SK-N-SH (cell line): ENCODE measurements around the gene CCKAR. TPM values are rescaled to one million over a fixed set of nuclear protein-coding genes. Genes with fewer than 3 reads are reported as not detected.

Source experiments
- CTCF ChIA-PET: fragments of 300-600, 350-600 bp; formaldehyde crosslinking; extraction: SDS; loops from one replicate; lab custom pipeline; 2021; lab: Yijun Ruan, JAX
- POLR2A ChIA-PET: fragments of 350-600 bp; sonication (Branson Sonifier 250); formaldehyde crosslinking; extraction: SDS; loops from one replicate; lab custom pipeline; 2020; ENCODE audit warnings: antibody characterized with exemption, inconsistent platforms; lab: Yijun Ruan, JAX
- DNase-seq: peaks from one replicate; pipeline ENCODE4 v3.0.0; 2012
- H2AFZ ChIP-seq: fragments of 200-600 bp; sonication (generic); 2 replicates; pipeline ENCODE4 v1.8.1; 2016; ENCODE audit warnings: antibody characterized with exemption, mild to moderate bottlenecking, low read depth
- H3F3A ChIP-seq: fragments of 200-600 bp; sonication (generic); replicated peaks from 2 replicates; pipeline ENCODE3; 2016; ENCODE audit warnings: antibody characterized with exemption, mild to moderate bottlenecking; ENCODE audit not compliant: insufficient read depth
- H3K27ac ChIP-seq, 2 experiments: fragments of 200-500 bp in 1 of 2; fragments of 200-600 bp in 1 of 2; sonication (Bioruptor generic) in 1 of 2; sonication (generic), shearing (Covaris generic) in 1 of 2; 2 replicates each; pipeline versions ENCODE4 v1.5.1 to v1.6.1; 2014 to 2016; ENCODE audit warnings: low read depth in 2 of 2, inconsistent platforms in 1 of 2, low read length in 1 of 2, mild to moderate bottlenecking in 1 of 2, mixed read lengths in 1 of 2
- H3K27me3 ChIP-seq: fragments of 200-600 bp; sonication (generic), shearing (Covaris generic); 2 replicates; pipeline ENCODE4 v1.6.1; 2016; ENCODE audit warnings: mixed run types; ENCODE audit not compliant: insufficient read depth
- H3K36me3 ChIP-seq, 2 experiments: fragments of 200-500 bp in 1 of 2; fragments of 200-600 bp in 1 of 2; sonication (Bioruptor generic) in 1 of 2; sonication (generic) in 1 of 2; replicated peaks in 1 of 2; 2 replicates each; pipeline versions ENCODE3 to v1.5.1; 2014 to 2016; ENCODE audit warnings: low read length in 1 of 2, mild to moderate bottlenecking in 1 of 2; ENCODE audit not compliant: insufficient read depth in 2 of 2, control insufficient read depth in 1 of 2
- H3K4me1 ChIP-seq, 2 experiments: fragments of 200-500 bp in 1 of 2; fragments of 200-600 bp in 1 of 2; sonication (Bioruptor generic) in 1 of 2; sonication (generic), shearing (Covaris generic) in 1 of 2; 2 replicates each; pipeline versions ENCODE4 v1.5.1 to v1.6.1; 2014 to 2016; ENCODE audit warnings: low read depth in 1 of 2, low read length in 1 of 2, mixed run types in 1 of 2; ENCODE audit not compliant: insufficient read depth in 2 of 2, control insufficient read depth in 1 of 2
- H3K4me2 ChIP-seq: fragments of 200-600 bp; sonication (generic), shearing (Covaris generic); 2 replicates; pipeline ENCODE4 v1.6.1; 2017; ENCODE audit warnings: mixed run types
- H3K4me3 ChIP-seq, 2 experiments: fragments of 200-500 bp in 1 of 2; fragments of 200-600 bp in 1 of 2; sonication (Bioruptor generic) in 1 of 2; sonication (generic), shearing (Covaris generic) in 1 of 2; 2 replicates each; pipeline versions ENCODE4 v1.5.1 to v1.8.1; 2014 to 2016; ENCODE audit warnings: low read depth in 2 of 2, inconsistent platforms in 1 of 2, low read length in 1 of 2, mild to moderate bottlenecking in 1 of 2, mixed read lengths in 1 of 2, moderate library complexity in 1 of 2
- H3K79me2 ChIP-seq: fragments of 200-600 bp; sonication (generic); 2 replicates; pipeline ENCODE4 v1.8.1; 2017; ENCODE audit warnings: mild to moderate bottlenecking; ENCODE audit not compliant: insufficient read depth
- H3K9ac ChIP-seq: fragments of 200-600 bp; sonication (generic); 2 replicates; pipeline ENCODE4 v1.6.1; 2017; ENCODE audit warnings: mixed run types
- H3K9me2 ChIP-seq: fragments of 200-600 bp; sonication (generic); 2 replicates; pipeline ENCODE4 v1.6.1; 2017; ENCODE audit warnings: mixed run types
- H3K9me3 ChIP-seq: fragments of 200-600 bp; sonication (generic); 2 replicates; pipeline ENCODE4 v1.6.1; 2017; ENCODE audit warnings: mixed run types, mild to moderate bottlenecking, moderate library complexity
- H4K20me1 ChIP-seq: fragments of 200-600 bp; sonication (generic); 2 replicates; pipeline ENCODE4 v1.6.1; 2017; ENCODE audit warnings: mild to moderate bottlenecking, mixed run types; ENCODE audit not compliant: insufficient read depth
- CHD2 ChIP-seq: fragments of 150-350 bp; IDR thresholded peaks from 2 replicates; pipeline ENCODE4 v1.6.1; 2018; ENCODE audit warnings: low read length; ENCODE audit not compliant: partially characterized antibody
- EZH2phosphoT487 ChIP-seq: fragments of 200-600 bp; sonication (generic); IDR thresholded peaks from 2 replicates; pipeline ENCODE4 v1.6.1; 2017; ENCODE audit warnings: low read depth, mixed run types, mild to moderate bottlenecking, antibody characterized with exemption, moderate library complexity, borderline replicate concordance
- FOXM1 ChIP-seq: IDR thresholded peaks from 2 replicates; pipeline ENCODE4 v1.4.0; 2012; ENCODE audit warnings: low read depth, mild to moderate bottlenecking
- GABPA ChIP-seq: IDR thresholded peaks from 2 replicates; pipeline ENCODE4 v1.4.0; 2012; ENCODE audit warnings: low read depth, mild to moderate bottlenecking
- GATA2 ChIP-seq: sonication (generic); formaldehyde crosslinking; IDR thresholded peaks from 2 replicates; pipeline ENCODE4 v1.5.0; 2020; ENCODE audit warnings: mild to moderate bottlenecking, missing genetic modification reagents
- MAX ChIP-seq: IDR thresholded peaks from 2 replicates; pipeline ENCODE4 v1.4.0; 2012; ENCODE audit warnings: low read depth
- NRF1 ChIP-seq: IDR thresholded peaks from 2 replicates; pipeline ENCODE4 v1.6.1; 2012; ENCODE audit warnings: low read depth, mild to moderate bottlenecking, low read length
- PBX3 ChIP-seq: IDR thresholded peaks from 2 replicates; pipeline ENCODE4; 2012
- RAD21 ChIP-seq: IDR thresholded peaks from 2 replicates; pipeline ENCODE4 v1.6.1; 2012; ENCODE audit warnings: mild to moderate bottlenecking, low read length
- RFX5 ChIP-seq: IDR thresholded peaks from 2 replicates; pipeline ENCODE4 v1.6.1; 2012; ENCODE audit warnings: mild to moderate bottlenecking, improper control_type of control experiment, low read length
- TAF1 ChIP-seq: IDR thresholded peaks from 2 replicates; pipeline ENCODE4 v1.6.1; 2012; ENCODE audit warnings: low read depth, mild to moderate bottlenecking, low read length, moderate library complexity, borderline replicate concordance
- TCF12 ChIP-seq: IDR thresholded peaks from 2 replicates; pipeline ENCODE4 v1.4.0; 2012
- TEAD4 ChIP-seq: IDR thresholded peaks from 2 replicates; pipeline ENCODE4 v1.4.0; 2012; ENCODE audit warnings: mild to moderate bottlenecking, borderline replicate concordance; ENCODE audit not compliant: insufficient read depth
- USF2 ChIP-seq: fragments of 150-350 bp; IDR thresholded peaks from 2 replicates; pipeline ENCODE4 v1.6.1; 2017; ENCODE audit warnings: antibody characterized with exemption, low read length, low read depth, borderline replicate concordance
- YY1 ChIP-seq: IDR thresholded peaks from 2 replicates; pipeline ENCODE4 v1.4.0; 2012; ENCODE audit warnings: low read depth, mild to moderate bottlenecking
- ZBTB33 ChIP-seq: IDR thresholded peaks from 2 replicates; pipeline ENCODE4 v1.4.0; 2012; ENCODE audit warnings: low read depth, borderline replicate concordance
- WGBS: methylation state at CpG from one replicate; pipeline ENCODE4 v1.1.6; 2017; ENCODE audit warnings: low lambda C conversion rate; 5-methylcytosine and 5-hydroxymethylcytosine counted together
- polyA plus RNA-seq, 3 experiments: library from polyadenylated mRNA; depleted of rRNA; stranded (reverse); fragments of >200 nt; gene quantifications; 2 replicates each; pipeline ENCODE4 v1.2.3, GENCODE V29; 2012

CCKAR gene
- polyA plus RNA-seq, 1 of the 3 experiments (the other 2 are of a cell fraction): not detected

GRCh38 chr4:26485684-26486083 lies 4.6 kb downstream of the CCKAR start:
- ChIA-PET POLR2A (no interaction called here), CTCF (interaction anchor here (0.7 kb wide), 1 partner anchor 26 kb away, joined by 3 read pairs; no protein-coding TSS in a partner anchor)
- TF ChIP-seq NRF1: no peak
- TF ChIP-seq FOXM1: no peak
- no peak for TF ChIP-seq TEAD4
- TF ChIP-seq ZBTB33: no peak
- no peak for TF ChIP-seq TAF1
- no peak for TF ChIP-seq MAX
- no peak for TF ChIP-seq RFX5
- no peak for TF ChIP-seq YY1
- TF ChIP-seq CHD2: no peak
- no peak for TF ChIP-seq RAD21
- TF ChIP-seq TCF12: no peak
- no peak for TF ChIP-seq USF2
- no peak for TF ChIP-seq GABPA
- TF ChIP-seq PBX3: no peak
- no peak for TF ChIP-seq EZH2phosphoT487
- no peak for TF ChIP-seq GATA2 (CRISPR knock-in tag)
- H3K27ac ChIP-seq: no peak overlapping the region
- H3K4me1 ChIP-seq: peaks cover 0 to 9% of the 10 kb centered on the region in 2 experiments; a peak in 1 of 4 replicates
- no peaks in the 10 kb centered on the region for H3K9me3 ChIP-seq
- no peak for DNase-seq
- H3K79me2 ChIP-seq: no peaks in the 10 kb centered on the region
- no peak overlapping the region for H3K9ac ChIP-seq
- H3K4me3 ChIP-seq: no peak overlapping the region
- H3K9me2 ChIP-seq: no peaks in the 10 kb centered on the region
- H3K27me3 ChIP-seq: no peaks in the 10 kb centered on the region
- no peaks in the 10 kb centered on the region for H3K36me3 ChIP-seq
- H2AFZ ChIP-seq: no peak overlapping the region
- H3K4me2 ChIP-seq: no peak overlapping the region
- no peaks in the 10 kb centered on the region for H3F3A ChIP-seq
- 77% methylated on average over 7 of the region's 7 CpGs for WGBS
- H4K20me1 ChIP-seq: no peaks in the 10 kb centered on the region
